Measurements from ENCODE around the gene HYAL1. TPM values are rescaled to one million over a fixed set of nuclear protein-coding genes. Genes with fewer than 3 reads are reported as not detected.
A peak's percentile ranks its signal among the peaks of the same experiment; 100 is the strongest.

HYAL1 gene
- polyA plus RNA-seq, 10 donors: 1.0 to 3.6 (median 2.0) TPM

DNA sequence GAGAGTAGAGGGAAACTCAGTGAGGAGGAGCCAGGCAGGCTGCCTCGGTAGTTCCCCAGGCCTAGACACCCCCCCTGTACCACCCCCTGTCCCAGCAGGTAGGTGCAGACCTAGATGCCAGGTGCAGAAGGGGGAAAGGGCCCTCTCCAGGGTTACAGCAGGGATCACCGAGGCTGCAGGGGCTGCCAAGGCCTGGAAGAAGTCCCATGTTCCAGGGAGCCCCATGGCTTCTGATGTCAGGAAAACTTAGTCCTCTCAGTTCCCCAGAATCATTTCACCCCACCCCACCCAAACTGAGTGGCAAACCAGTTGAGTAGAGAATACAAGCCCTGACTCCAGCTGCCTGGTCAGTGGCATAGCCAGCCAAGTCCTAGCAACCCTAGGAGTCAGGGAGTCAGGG lies 41.9 kb downstream of the HYAL1 start:
- peak in 1 of 3 donors; percentile 54 for DNase-seq

DNA sequence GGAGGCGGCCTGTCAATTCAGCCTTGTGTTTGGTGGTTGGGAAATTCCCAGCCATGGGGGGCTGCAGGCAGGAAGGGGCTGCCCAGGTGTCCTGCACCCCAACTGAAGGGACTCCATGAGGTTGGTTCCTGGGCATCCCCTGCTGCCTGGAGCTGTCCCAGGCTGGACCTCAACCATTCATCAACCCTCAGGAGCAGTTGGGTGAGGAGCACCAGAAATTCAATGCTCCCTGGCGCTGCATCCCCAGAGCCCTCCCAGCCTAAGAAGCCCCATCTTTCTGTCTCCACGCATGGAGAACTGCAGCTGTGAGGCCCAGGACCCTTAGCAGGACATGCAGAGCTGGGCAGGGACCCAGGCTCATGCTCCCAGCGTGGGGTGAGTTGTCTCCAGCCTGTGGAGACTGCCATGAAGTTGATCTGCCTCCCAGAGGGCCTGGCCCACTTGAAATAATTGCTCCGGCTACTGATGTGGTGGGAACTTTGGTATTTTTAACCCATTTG lies 42.4 kb downstream of the HYAL1 start:
- peak in 1 of 3 donors; percentile 76 for DNase-seq

DNA sequence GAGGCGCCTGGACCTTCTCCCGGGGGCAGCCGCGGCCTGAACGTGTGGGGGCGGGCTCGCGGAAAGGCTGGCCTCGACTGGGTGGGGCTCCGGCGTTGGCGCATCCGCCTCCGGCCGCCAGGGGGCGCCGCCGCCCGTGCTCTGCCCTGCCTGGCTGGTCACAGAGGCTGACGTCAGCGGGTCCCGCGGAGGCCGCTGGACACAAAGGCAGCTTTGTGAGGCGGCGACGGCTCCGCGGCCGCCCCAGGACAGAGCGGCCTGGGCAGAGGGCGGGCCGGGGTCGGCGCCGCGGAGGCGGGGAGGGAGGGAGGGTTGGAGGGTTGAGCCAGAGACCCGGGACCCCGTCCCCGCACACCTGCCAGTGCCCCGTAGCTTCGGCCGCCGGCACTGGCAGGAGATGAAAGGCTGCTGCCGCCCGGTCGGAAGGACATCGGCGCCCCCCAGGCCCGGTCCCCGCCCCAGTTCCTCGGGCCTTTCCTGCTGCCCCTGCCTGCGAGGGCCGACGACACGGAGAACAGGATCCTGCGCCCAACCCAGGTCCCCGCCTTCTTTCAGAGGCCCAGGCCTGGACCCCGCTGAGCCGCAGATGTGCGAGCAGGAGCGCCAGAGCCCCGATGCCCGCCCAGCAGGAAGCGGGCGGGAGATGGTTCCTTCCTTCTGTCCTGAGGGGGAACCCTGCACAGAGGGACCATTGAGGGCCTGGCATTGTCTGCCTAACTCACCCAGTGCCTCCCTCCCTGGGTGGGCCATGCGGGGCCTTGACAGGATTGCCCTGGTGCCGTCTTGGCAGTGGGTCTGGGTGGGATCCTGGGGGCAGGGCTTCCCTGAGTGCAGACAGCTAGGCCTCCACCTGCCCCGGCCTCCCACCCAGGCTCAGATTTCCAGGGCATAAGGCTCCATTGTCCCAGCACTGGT lies 43.1 kb downstream of the HYAL1 start:
- DNase-seq: peak; percentile 92 to 98 (median 97)

DNA sequence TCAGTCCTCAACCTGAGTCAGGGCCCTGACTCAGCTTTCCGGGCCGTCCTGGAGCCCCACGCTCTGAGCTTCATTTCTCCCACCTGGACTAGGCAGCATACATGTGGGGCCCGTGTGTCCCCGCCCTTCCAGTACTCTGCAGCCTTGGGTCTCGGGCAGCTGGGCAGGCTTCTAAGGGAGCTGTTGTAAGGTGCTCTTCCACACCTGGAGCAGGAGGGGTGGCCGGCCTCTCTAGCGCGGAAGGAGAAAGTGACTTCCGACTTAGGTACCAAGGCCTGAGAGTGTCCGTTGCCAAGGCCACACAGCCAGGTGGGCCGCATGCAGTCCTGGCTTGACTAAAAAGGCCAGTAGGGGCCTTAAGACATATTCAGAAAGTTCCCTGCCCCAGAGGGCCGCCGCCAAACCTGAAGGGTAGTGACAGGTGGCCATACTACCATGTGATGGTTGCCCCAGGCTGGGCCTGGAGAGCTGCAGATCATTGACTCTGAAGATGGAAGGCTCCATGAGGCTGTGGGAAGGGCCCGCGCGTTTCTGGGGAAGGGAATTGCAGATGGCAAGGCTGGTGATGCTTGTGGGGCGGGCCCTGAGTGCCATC lies 43.8 kb downstream of the HYAL1 start:
- no peak for DNase-seq

DNA sequence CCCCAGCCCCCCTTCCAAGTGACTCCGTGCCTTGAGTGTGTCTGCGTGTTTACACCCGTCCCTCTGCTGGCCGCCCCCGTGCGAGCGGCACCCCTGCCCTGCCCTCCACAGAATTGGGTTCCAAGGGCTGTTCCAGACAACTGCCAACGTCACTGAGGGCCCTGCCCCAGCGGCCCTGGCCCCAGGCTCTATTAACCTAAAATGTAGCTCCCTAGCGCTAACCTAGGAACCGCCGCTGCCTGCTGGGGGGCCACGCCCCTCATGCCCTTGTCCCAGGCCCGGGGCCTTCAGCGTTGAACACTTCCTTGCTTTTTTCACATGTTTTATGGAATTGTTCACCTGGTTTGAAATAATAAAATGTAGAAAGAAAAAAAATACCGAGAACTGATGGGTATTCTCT lies 44.4 kb downstream of the HYAL1 start:
- no peak for DNase-seq

DNA sequence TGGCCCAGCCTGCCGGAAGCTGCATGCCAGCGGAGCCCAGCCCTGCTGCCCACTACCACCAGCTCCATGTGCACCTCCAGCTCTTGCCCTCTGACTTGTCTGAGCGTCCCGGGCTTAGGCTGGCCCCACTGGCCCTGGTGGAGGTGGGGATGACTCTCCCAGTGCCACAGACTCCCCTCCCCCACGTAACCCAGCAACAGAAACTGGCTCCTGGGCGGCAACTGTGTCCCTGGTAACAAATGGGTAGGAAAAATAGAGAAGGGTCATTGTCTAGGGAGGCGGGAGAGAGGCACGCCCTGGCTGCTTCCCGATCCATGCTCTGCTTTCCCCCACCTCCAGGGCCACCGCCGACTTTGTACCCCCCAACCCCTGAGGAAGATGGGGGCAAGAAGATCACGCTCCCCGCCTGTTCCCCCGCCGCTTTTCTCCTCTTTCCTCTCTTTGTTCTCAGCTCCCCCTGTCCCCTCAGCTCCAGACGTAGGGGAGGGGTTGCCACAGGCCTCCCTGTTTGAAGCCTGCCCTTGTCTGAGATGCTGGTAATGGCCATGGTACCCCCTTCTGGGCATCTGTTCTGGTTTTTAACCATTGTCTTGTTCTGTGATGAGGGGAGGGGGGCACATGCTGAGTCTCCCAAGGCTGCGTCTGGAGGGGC lies 45.2 kb downstream of the HYAL1 start:
- no peak for DNase-seq

DNA sequence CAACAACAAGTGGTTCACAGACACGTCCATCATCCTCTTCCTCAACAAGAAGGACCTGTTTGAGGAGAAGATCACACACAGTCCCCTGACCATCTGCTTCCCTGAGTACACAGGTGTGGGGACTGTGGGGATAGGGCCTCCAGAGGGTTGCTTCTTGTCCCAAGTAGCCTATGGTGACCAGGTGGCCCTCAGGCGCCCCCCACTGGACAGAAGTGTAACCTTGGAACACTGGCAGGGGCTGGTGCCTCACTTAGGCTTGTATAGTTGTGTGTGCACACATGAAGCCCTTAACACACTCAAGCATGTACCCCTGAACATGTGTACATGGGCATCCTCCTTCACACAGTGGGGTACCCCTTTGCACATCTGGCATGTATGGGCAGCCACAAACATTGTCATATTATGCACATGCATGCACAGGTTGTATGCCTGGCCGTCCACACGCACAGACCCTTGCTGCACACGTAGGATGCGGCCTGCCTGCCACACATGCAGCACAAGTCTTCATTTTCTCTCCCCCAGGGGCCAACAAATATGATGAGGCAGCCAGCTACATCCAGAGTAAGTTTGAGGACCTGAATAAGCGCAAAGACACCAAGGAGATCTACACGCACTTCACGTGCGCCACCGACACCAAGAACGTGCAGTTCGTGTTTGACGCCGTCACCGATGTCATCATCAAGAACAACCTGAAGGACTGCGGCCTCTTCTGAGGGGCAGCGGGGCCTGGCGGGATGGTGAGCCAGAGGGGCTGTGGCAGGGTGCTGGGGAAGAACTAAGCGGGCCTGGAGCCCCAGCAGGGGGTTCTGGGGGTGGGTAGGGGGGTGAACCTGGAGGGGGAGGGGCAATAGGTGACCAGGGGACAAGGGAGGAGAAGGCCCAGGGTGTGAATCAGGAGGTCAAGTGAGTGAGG lies 46.1 kb downstream of the HYAL1 start:
- DNase-seq: no peak

DNA sequence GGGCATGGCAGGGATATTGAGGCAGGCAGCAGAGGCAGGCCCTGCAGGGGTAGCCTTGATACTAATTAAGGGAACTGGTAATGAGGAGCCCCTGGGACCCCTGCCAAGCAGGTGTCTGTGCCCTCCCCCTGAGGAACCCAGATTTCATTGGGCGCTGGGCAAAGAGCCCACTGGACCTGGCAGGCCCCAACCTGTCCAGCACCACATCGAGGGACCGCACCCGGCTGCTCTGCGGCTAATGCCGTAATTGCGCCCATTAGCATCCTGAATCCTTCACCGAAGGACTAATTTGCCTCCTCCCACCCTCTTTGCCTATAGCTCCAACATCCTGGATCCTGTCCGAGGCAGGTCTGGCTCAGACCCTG lies 48.1 kb downstream of the HYAL1 start:
- DNase-seq: no peak

DNA sequence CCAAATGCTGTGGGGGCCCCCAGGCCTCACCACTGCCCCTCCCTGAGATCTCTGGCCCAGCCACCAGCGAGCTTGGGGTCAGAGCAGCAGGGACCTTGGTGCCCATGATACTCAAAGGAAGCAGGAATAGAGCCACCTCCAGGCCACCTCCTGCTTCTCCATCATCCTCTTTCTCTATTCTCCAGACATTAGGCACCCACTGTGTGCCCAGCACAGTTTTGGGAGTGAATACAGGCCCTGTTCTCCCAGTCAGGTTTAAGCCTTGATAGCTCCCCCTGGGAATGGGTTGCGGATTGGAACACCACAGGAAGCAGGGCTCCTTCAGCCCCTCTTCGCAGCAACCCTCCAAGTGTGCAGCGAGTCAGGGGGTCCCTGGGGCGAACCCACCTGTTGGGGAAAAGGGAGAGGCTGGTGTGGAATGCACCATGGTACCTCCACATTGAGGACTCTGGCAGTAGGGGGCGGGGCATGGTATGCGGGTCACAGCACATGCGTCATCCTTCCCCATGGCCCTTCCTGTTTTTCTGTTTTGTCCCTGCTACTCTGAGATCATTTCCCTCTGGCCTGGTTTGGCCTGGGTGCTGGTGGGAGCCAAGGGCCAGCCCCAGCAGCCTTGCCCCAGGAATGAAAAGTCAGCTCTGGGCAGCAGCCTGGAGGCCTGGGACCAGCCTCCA lies 48.7 kb downstream of the HYAL1 start:
- no peak for DNase-seq

DNA sequence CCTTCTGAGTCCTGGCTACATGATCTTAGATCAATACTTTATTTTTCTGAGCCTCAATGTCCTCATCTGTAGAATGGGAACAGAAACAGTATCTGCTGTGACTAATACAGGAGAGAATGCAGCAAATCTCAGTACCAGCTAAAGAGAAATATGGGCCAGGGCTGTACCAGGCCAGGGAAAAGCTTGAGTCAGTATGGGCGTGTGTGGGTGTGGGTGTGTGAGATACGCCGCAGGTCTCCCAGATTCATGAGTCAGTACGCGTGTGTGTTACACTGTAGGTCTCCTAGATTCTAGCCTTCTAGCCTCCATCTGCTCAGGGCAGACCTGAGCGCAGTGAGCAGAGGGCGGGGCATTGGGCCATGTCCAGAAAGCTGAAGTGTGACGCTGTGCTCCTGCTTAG lies 52.2 kb downstream of the HYAL1 start:
- DNase-seq: no peak

DNA sequence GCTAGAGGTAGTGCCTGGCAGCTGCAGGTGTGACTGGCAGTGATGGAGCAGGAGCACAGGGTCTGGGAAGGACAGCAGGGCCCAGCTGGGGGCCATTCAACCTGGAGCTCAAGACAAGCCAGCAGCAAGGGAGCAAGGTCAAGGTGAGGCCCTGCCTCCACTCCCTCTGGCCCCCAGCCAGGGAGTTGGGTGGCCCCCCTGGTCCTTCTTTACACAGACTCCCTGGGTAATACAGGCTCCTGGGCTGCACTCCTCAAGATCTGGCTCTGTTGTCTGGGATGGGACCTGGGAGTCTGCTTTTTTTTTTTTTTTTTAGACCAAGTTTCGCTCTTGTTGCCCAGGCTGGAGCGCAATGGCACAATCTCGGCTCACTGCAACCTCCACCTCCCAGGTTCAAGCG lies 52.9 kb downstream of the HYAL1 start:
- DNase-seq: no peak

Other genes with a start within 250 kb of the HYAL1 start
- gene RBM5, start 214.7 kb downstream of the HYAL1 start, polyA plus RNA-seq (ENCODE audit: insufficient read length in 10 of 10): 100 to 1,000 TPM; 113 to 245 (median 144) TPM
- 10 to 100 TPM in 9 of 10 donors, 1 to 10 TPM in 1; 9.5 to 38.2 (median 11.4) TPM for gene SEMA3F, start 148.2 kb downstream of the HYAL1 start, polyA plus RNA-seq (ENCODE audit: insufficient read length in 10 of 10)
- under 1 TPM in 1 of 10 donors, not detected in 9; 0.31 TPM for gene GNAT1, start 112.0 kb downstream of the HYAL1 start, polyA plus RNA-seq (ENCODE audit: insufficient read length in 10 of 10)
- 1 to 10 TPM in 9 of 10 donors, under 1 TPM in 1; 0.98 to 4.6 (median 2.4) TPM for gene SLC38A3, start 98.3 kb downstream of the HYAL1 start, polyA plus RNA-seq (ENCODE audit: insufficient read length in 10 of 10)
- gene GNAI2, start 67.4 kb downstream of the HYAL1 start, polyA plus RNA-seq (ENCODE audit: insufficient read length in 10 of 10): 100 to 1,000 TPM; 160 to 205 (median 182) TPM
- gene SEMA3B, start 34.4 kb downstream of the HYAL1 start, polyA plus RNA-seq (ENCODE audit: insufficient read length in 10 of 10): 10 to 100 TPM; 25.1 to 59.2 (median 42.0) TPM
- gene LSMEM2, start 24.5 kb downstream of the HYAL1 start, polyA plus RNA-seq (ENCODE audit: insufficient read length in 10 of 10): 10 to 100 TPM; 13.8 to 39.2 (median 30.1) TPM
- gene IFRD2, start 11.1 kb downstream of the HYAL1 start, polyA plus RNA-seq (ENCODE audit: insufficient read length in 10 of 10): 10 to 100 TPM; 32.0 to 54.6 (median 50.2) TPM
- 1 to 10 TPM; 1.2 to 2.4 (median 1.9) TPM for gene HYAL3, start 4.2 kb downstream of the HYAL1 start, polyA plus RNA-seq (ENCODE audit: insufficient read length in 10 of 10)
- 1 to 10 TPM; 4.8 to 7.2 (median 6.3) TPM for gene NAA80, start 4.2 kb downstream of the HYAL1 start, polyA plus RNA-seq (ENCODE audit: insufficient read length in 10 of 10)
- 10 to 100 TPM; 29.1 to 52.0 (median 36.9) TPM for gene HYAL2, start 19.2 kb upstream of the HYAL1 start, polyA plus RNA-seq (ENCODE audit: insufficient read length in 10 of 10)
- gene TUSC2, start 24.6 kb upstream of the HYAL1 start, polyA plus RNA-seq (ENCODE audit: insufficient read length in 10 of 10): 10 to 100 TPM; 14.3 to 20.2 (median 15.9) TPM
- gene RASSF1, start 37.3 kb upstream of the HYAL1 start, polyA plus RNA-seq (ENCODE audit: insufficient read length in 10 of 10): 10 to 100 TPM; 31.3 to 43.2 (median 34.4) TPM
- gene ZMYND10, start 42.2 kb upstream of the HYAL1 start, polyA plus RNA-seq (ENCODE audit: insufficient read length in 10 of 10): 1 to 10 TPM in 4 of 10 donors, under 1 TPM in 6; 0.60 to 1.7 (median 0.93) TPM
- gene NPRL2, start 47.2 kb upstream of the HYAL1 start, polyA plus RNA-seq (ENCODE audit: insufficient read length in 10 of 10): 10 to 100 TPM; 16.9 to 23.2 (median 18.9) TPM
- gene CYB561D2, start 47.3 kb upstream of the HYAL1 start, polyA plus RNA-seq (ENCODE audit: insufficient read length in 10 of 10): 10 to 100 TPM in 1 of 10 donors, 1 to 10 TPM in 9; 5.9 to 10.2 (median 7.0) TPM
- 10 to 100 TPM; 18.5 to 30.8 (median 23.4) TPM for gene TMEM115, start 55.9 kb upstream of the HYAL1 start, polyA plus RNA-seq (ENCODE audit: insufficient read length in 10 of 10)
- 10 to 100 TPM in 1 of 10 donors, 1 to 10 TPM in 9; 3.6 to 11.0 (median 5.7) TPM for gene CACNA2D2, start 200.1 kb upstream of the HYAL1 start, polyA plus RNA-seq (ENCODE audit: insufficient read length in 10 of 10)

Measured in muscle of back (tissue), 11 donors.